MG63 (cell line): ENCODE results near the gene APBB2. TPM values are rescaled to one million over a fixed set of nuclear protein-coding genes. Genes with fewer than 3 reads are reported as not detected.
A peak's percentile ranks its signal among the peaks of the same experiment; 100 is the strongest.

Source experiments
- DNase-seq: peaks from one replicate; pipeline ENCODE4 v3.0.0-alpha.2; 2020
- H3K27me3 ChIP-seq: fragments of 250-450 bp; sonication (Bioruptor Pico); 2 replicates; pipeline ENCODE4 v1.5.1; 2020; ENCODE audit warnings: mild to moderate bottlenecking, moderate library complexity
- H3K36me3 ChIP-seq: fragments of 250-450 bp; sonication (Bioruptor Pico); 2 replicates; pipeline ENCODE4 v1.5.1; 2020; ENCODE audit warnings: mild to moderate bottlenecking, moderate library complexity
- H3K4me3 ChIP-seq: fragments of 250-450 bp; sonication (Bioruptor Pico); 2 replicates; pipeline ENCODE4 v1.5.1; 2020; ENCODE audit warnings: mild to moderate bottlenecking, moderate library complexity
- H3K9me3 ChIP-seq: fragments of 250-450 bp; sonication (Bioruptor Pico); 2 replicates; pipeline ENCODE4 v1.5.1; 2020; ENCODE audit warnings: mild to moderate bottlenecking, moderate library complexity
- total RNA-seq: library from RNA; depleted of rRNA; stranded (reverse); fragments of >200 nt; shearing (Covaris generic); gene quantifications from 2 replicates; pipeline ENCODE4 v1.2.3, GENCODE V29; 2014; ENCODE audit warnings: low replicate concordance; rRNA removed

Gene APBB2
- 28.1 and 36.1 TPM in 2 replicates for total RNA-seq

DNA sequence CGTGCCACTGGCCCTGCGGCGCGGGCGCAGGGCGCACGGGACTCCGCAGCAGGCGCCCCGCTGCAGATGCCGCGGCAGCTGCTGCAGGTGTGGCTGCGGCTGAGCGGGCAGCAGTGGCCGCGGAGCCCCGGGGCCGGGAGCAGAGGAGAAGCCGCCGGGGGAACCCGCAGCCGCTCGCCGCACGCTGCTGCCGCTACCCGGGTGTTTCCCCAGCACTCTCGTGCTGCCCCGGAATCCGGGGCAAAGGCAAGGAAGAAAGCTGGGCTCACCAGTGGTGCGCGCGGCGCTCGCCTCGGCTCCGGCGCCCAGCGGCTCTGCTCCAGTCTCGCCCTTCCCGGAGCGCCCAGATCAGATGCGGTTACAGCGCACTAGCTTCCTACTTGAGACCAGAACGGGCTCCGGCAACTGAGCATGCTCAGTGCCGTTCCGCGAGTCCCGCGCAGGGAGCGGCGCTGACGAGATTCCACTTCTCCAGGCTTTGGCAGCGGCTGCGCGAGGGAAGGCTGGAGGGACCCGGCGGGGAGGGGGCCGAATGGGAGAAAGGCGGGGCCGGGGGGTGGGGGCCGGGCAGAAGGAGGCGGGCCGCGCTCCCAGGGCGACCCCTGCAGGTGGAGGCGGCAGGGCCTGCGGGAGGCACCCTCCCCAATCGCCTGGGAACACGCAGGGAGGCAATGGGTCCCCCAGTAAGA, at the start of gene APBB2:
Gene APBB2 (minus strand): TSS at position 407 of the 689 bp plus-strand sequence. CDS start 181,288 bp downstream, outside the sequence.
- H3K27me3 ChIP-seq: no peaks in the 10 kb centered on the region
- H3K36me3 ChIP-seq: no peaks in the 10 kb centered on the region
- H3K9me3 ChIP-seq: no peaks in the 10 kb centered on the region
- DNase-seq: peak; percentile 93
- H3K4me3 ChIP-seq: peak within 1 kb of the TSS; percentile 78

DNA sequence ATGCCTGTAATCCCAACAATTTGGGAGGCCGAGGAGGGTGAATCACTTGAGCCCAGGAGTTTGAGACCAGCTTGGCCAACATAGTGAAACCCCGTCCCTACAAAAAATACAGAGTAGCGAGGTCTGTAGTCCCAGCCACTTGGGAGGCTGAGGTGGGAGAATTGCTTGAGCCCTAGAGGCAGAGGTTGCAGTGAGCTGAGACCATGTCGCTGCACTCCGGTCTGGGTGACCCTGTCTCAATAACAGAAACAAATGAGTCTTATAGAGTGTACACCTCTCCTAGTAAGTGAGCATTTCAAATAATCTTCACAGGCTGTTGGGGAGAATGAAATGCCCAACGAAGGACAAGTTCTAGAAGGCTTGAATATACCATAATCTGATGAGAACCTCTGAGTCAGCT, 47.9 kb upstream of the APBB2 start:
- Histone ChIP-seq H3K27me3 (no peaks in the 10 kb centered on the region), H3K4me3 (no peak overlapping the region), H3K36me3 (peaks cover 14% of the 10 kb centered on the region), H3K9me3 (no peaks in the 10 kb centered on the region)
- no peak for DNase-seq

DNA sequence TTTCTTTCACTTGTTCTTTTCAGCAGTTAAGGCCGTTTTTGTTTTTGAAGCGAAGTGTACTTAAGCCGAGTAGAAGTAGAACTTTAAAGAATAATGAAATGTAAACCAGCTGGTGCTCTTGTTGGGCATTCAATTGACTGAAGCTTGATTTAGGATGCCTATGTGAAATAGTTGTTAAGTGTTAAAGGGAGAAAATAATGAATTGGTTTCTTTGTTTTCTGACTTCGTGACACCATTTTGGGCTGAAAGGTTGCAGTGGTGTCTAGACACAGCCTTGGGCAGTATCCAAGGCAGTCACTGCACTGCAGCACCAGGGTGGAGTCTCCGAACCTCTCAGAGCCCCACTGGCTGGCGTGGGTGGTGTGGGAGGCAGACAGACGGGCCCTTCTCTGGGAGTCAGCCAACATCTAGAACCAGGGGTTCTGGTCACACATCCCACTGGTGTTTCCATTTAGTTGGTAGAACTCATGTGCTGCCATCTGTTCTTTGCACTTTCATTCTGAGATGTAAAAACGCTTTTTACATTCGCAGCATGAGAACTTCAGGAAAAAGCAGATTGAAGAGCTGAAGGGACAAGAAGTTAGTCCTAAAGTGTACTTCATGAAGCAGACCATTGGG, 45.9 kb upstream of the APBB2 start:
- no peak for DNase-seq
- Histone ChIP-seq H3K9me3 (no peaks in the 10 kb centered on the region), H3K27me3 (no peaks in the 10 kb centered on the region), H3K4me3 (no peak overlapping the region), H3K36me3 (peaks cover 14% of the 10 kb centered on the region)

DNA sequence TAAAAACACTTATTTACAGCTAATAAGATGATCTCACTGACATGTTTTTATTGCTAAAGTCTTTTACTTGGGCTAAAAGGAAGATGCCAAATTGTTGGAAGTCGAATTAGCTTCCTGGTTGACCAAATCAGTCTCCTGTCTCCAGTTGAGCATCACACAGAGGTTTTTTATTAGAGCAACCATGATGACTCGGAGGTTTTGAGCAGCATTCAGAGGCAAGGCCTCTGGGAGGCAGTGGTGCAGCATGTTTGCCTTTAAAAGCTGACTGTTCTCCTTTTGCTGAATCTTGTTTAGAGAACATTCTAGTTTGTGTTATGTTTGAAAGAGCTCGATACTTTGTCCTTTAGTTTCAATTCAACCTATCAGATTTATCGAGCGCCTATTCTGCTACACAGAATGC, 44.4 kb upstream of the APBB2 start:
- Histone ChIP-seq H3K36me3 (peaks cover 14% of the 10 kb centered on the region), H3K9me3 (no peaks in the 10 kb centered on the region), H3K4me3 (no peak overlapping the region), H3K27me3 (no peaks in the 10 kb centered on the region)
- DNase-seq: peak; percentile 37

DNA sequence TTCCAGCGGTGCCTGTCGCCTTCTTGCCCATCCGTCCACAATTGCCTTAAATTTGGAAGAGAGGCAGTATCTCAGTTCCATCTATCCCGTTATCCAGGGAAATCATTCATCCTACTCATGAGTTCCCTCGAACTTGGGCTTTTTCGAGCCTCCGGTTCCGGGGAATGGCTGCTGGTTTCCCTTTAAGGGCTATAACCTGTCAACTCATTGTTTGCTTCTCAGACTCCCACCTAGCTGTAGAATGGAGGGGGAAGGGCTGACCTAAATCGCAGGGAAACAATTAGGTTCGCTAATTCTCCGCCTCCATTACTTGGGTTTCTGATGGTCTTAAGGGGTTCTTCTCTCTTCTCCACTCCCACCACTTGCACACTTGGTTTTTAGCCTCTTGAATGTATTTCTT, 43.6 kb upstream of the APBB2 start:
- Histone ChIP-seq H3K36me3 (peaks cover 14% of the 10 kb centered on the region), H3K4me3 (peak overlapping the region; percentile 53), H3K27me3 (no peaks in the 10 kb centered on the region), H3K9me3 (no peaks in the 10 kb centered on the region)
- no peak for DNase-seq

- peaks cover 14% of the 10 kb centered on the region for H3K36me3 ChIP-seq
- peak; percentile 74 for DNase-seq
- H3K9me3 ChIP-seq: no peaks in the 10 kb centered on the region
- peak overlapping the region; percentile 53 for H3K4me3 ChIP-seq
- no peaks in the 10 kb centered on the region for H3K27me3 ChIP-seq
These were observed 43.0 kb upstream of the APBB2 start for GRCh38 chr4:41257257-41257901.

DNA sequence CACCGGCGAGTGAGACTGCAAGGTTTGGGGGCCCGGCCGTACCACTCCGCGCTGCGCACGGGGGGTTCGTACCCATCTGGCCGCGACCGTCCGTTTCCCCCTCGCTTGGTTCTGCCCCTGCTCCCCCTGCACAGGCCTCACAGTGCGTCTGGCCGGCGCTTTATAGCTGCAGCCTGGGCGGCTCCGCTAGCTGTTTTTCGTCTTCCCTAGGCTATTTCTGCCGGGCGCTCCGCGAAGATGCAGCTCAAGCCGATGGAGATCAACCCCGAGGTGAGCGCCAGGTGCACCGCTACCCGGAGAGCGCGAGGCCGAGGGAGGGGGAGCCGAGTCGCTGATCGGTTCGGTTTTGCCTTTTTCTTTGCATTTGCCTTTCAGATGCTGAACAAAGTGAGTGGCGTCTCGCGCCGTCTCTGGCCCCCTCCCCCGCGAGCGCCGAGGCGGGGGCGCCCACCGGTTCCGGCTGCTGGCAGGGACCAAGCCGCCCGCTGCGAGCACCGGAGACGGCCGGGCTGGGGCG, 42.5 kb upstream of the APBB2 start, which contains the start of gene UCHL1:
Gene UCHL1 (plus strand): TSS at position 189 of the 517 bp plus-strand sequence. CDS start 49 bp downstream, at position 238.
- peak; percentile 71 for DNase-seq
- Histone ChIP-seq H3K36me3 (peaks cover 14% of the 10 kb centered on the region), H3K27me3 (no peaks in the 10 kb centered on the region), H3K9me3 (no peaks in the 10 kb centered on the region), H3K4me3 (peak within 1 kb of the TSS; percentile 53)

GRCh38 chr4:41256131-41256739, 41.9 kb upstream of the APBB2 start:
- peak overlapping the region; percentile 53 for H3K4me3 ChIP-seq

DNA sequence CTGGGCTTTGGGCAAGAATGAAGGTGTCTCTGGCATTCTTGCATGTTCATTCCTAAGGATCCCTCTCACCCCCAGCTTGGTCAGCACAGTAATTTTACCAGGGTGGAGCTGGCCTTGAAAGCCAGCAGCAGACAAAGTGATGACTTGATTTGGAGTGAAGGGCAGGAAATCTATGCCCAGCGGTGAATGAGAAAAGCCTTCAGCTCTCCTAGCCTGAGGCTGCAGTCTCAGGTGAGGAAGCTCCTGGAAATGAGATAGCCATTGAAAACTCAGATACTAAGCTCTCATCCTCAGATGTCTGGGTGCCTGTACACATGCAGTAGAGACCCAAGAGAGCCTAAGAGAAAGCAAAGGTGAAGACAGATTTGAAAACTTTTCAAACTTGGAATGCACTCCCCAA, 31.6 kb upstream of the APBB2 start:
- no peaks in the 10 kb centered on the region for H3K9me3 ChIP-seq
- H3K4me3 ChIP-seq: no peak overlapping the region
- no peak for DNase-seq

More at GRCh38 chr4:41256131-41256739, 41.9 kb upstream of the APBB2 start:
- H3K36me3 ChIP-seq: peaks cover 9% of the 10 kb centered on the region
- no peaks in the 10 kb centered on the region for H3K9me3 ChIP-seq
- no peaks in the 10 kb centered on the region for H3K27me3 ChIP-seq
- DNase-seq: no peak

DNA sequence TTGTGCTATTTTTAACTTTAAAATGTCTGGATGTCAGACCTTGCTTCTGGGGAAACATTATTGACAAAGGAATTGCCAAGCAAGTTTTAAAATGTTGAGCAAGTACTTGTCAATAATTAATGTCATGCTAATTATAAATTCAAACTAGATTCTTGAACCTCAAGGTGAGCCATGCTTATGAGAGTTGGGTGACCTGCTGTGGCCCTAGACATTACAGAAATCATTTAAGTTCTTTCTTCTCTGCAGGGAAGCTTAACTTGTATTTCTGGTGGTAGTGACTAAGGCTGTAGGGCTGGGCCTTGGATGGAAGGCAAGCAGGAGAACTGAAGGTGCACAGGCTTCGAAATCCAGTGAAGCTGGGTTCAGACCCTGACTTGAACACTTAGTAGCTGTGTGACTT, 27.6 kb upstream of the APBB2 start:
- no peak for DNase-seq
- H3K36me3 ChIP-seq: no peaks in the 10 kb centered on the region
- H3K9me3 ChIP-seq: no peaks in the 10 kb centered on the region
- H3K4me3 ChIP-seq: no peak overlapping the region
- peaks cover 3% of the 10 kb centered on the region; the same call in 1 of the 2 replicates for H3K27me3 ChIP-seq

More for the DNA sequence above, 31.6 kb upstream of the APBB2 start:
- Histone ChIP-seq H3K36me3 (no peaks in the 10 kb centered on the region), H3K27me3 (peaks cover 7% of the 10 kb centered on the region; the same call in 1 of the 2 replicates)

DNA sequence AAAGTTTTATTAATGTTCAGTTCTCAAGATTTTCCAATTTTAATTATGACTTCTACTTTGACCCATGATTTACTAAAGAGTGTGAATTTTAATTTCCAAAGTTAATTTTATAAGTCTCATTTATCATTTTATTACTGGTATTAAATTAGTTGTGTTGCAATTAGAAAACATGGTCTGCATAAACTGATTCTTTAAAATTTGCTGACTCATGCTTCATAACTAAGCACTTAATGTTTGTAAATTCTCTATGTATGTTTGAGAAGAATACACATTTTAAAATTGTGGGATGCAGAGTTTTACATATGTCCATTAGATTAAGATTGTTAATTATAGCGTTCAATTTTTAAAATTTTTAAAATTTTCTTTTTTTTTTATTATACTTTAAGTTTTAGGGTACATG, 22.2 kb upstream of the APBB2 start:
- Histone ChIP-seq H3K9me3 (no peaks in the 10 kb centered on the region), H3K36me3 (no peaks in the 10 kb centered on the region), H3K27me3 (no peaks in the 10 kb centered on the region), H3K4me3 (no peak overlapping the region)
- DNase-seq: no peak

DNA sequence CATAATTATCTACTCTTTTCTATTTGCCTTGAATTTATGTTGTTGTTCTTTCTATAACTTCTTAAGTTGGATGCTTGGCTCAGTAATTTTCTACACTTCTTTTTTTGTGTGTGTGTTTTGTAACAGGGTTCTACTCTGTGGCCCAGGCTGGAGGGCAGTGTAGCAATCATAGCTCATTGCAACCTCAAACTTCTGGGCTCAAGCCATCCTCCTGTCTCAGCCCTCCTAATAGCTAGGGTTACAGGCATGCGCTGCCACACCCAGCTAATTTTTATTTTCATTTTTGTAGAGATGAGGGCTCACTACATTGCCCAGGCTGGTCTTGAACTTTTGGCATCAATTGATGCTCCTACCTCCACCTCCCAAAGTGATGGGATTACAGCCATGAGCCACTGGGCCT, 21.7 kb upstream of the APBB2 start:
- DNase-seq: no peak
- H3K27me3 ChIP-seq: no peaks in the 10 kb centered on the region
- H3K36me3 ChIP-seq: no peaks in the 10 kb centered on the region
- no peaks in the 10 kb centered on the region for H3K9me3 ChIP-seq
- H3K4me3 ChIP-seq: no peak overlapping the region

DNA sequence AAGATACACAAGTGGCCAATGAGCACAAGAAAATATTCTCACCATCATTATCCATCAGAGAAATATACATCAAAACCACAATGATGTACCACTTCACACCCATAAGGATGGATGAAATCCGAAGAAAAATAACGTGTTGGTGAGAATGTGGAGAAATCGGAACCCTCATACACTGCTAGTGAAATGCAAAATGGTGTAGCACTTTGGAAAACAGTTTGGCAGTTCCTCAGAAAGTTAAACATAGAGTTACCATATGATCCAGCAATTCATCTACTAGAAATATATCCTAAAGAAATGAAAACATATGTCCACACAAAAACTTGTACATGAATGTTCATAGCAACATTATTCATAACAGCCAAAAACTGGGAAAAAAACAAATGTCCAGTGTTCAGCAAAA, 18.5 kb upstream of the APBB2 start:
- DNase-seq: no peak
- Histone ChIP-seq H3K36me3 (no peaks in the 10 kb centered on the region), H3K9me3 (no peaks in the 10 kb centered on the region), H3K27me3 (no peaks in the 10 kb centered on the region), H3K4me3 (no peak overlapping the region)

GRCh38 chr4:41232406-41232805, 18.1 kb upstream of the APBB2 start:
- DNase-seq: no peak
- Histone ChIP-seq H3K27me3 (no peaks in the 10 kb centered on the region), H3K9me3 (no peaks in the 10 kb centered on the region), H3K36me3 (no peaks in the 10 kb centered on the region), H3K4me3 (no peak overlapping the region)

- no peaks in the 10 kb centered on the region for H3K9me3 ChIP-seq
- no peaks in the 10 kb centered on the region for H3K27me3 ChIP-seq
- DNase-seq: no peak
- no peak overlapping the region for H3K4me3 ChIP-seq
- H3K36me3 ChIP-seq: no peaks in the 10 kb centered on the region
These were observed 13.6 kb upstream of the APBB2 start for GRCh38 chr4:41227902-41228301.

DNA sequence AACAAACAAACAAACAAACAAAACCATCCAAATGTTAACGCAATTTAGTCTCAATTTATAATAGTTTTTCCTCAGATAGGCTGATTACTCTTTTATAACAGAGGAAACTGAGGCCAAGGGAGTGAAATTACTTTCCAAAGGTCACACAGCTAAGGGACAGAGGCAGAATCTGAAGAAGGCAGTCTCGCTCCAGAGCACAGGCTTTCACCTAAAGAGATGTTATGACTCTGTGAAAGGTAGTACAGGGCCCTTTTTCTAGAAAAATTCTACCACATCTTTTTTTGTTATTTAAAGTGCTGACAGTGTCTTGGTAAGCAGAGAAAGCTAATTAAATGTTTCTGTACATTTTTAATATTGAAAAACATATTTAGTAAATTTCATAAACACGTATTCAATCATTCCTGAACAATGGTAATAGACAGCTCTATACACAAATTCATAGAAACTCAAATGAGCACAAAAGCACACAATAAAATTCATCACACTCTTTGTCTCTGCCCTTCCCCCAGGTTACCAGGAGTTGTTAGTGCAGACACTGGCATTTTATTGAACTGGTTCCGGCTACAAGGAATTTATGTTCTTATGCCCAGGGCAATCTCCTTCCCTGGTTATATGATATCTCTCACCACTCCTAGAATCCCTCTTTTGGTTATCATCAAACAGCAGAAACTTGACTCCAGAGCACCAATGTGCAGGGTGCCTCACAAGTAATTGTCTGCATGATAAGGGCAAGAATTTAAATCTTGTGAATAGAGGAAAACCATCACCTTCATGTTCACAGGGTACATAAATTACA, 7.7 kb upstream of the APBB2 start:
- DNase-seq: no peak

More for the DNA sequence above, 7.7 kb upstream of the APBB2 start:
- H3K27me3 ChIP-seq: no peaks in the 10 kb centered on the region
- no peak overlapping the region for H3K4me3 ChIP-seq
- no peaks in the 10 kb centered on the region for H3K9me3 ChIP-seq
- no peaks in the 10 kb centered on the region for H3K36me3 ChIP-seq
